HEK293T (cell line): ENCODE measurements around the gene STK25.
"Not testable (repeated sequence)": the region's sequence is repeated elsewhere in the genome, so short reads cannot be mapped to it uniquely, and the experiment has no call there.

Source experiments
- BHLHE40 ChIP-seq: fragments of 450-650 bp; IDR thresholded peaks from 2 replicates; pipeline ENCODE4 v1.6.1; 2016; ENCODE audit warnings: mild to moderate bottlenecking, moderate library complexity, borderline replicate concordance
- LEF1 ChIP-seq: fragments of 450-650 bp; IDR thresholded peaks from 2 replicates; pipeline ENCODE4 v1.6.1; 2017; ENCODE audit warnings: mild to moderate bottlenecking, borderline replicate concordance
- PKNOX1 ChIP-seq: fragments of 450-650 bp; IDR thresholded peaks from 2 replicates; pipeline ENCODE4 v1.6.1; 2016

- not testable (repeated sequence) for TF ChIP-seq BHLHE40, PKNOX1, LEF1
Measured at GRCh38 chr2:241525818-241526780, 17.7 kb upstream of the STK25 start.
